HG03571 (cell line): ENCODE results near the gene TMEM239.
"Not testable (repeated sequence)": the region's sequence is repeated elsewhere in the genome, so short reads cannot be mapped to it uniquely, and the experiment has no call there.

Source experiments
- ATAC-seq: cut with Tn5 transposase; IDR thresholded peaks from one replicate; pipeline ENCODE4 v1.9.1; 2021; ENCODE audit not compliant: unreplicated experiment

The TMEM239 gene

GRCh38 chr20:2799688-2800520, 16.3 kb upstream of the TMEM239 start:
- ATAC-seq = no peak

GRCh38 chr20:2800521-2801285, 15.5 kb upstream of the TMEM239 start, which contains the start of gene CPXM1:
Gene CPXM1, minus strand, starts transcription at chr20:2800627. Its CDS starts 55 bp downstream, at chr20:2800572.
- peak; percentile 73 for ATAC-seq

GRCh38 chr20:2801286-2801728, 14.9 kb upstream of the TMEM239 start:
- peak; percentile 15 for ATAC-seq

- ATAC-seq = no peak
Measured at GRCh38 chr20:2804041-2804828, 11.9 kb upstream of the TMEM239 start.

- no peak for ATAC-seq
Measured at GRCh38 chr20:2804852-2805688, 11.1 kb upstream of the TMEM239 start.

- ATAC-seq = no peak
Measured at GRCh38 chr20:2805689-2806350, 10.3 kb upstream of the TMEM239 start.

GRCh38 chr20:2806351-2806701, 9.8 kb upstream of the TMEM239 start:
- ATAC-seq = no peak

- ATAC-seq = no peak
Measured at GRCh38 chr20:2807019-2807418, 9.1 kb upstream of the TMEM239 start.

- ATAC-seq = not testable (repeated sequence)
Measured at GRCh38 chr20:2807929-2808328, 8.2 kb upstream of the TMEM239 start.

- no peak for ATAC-seq
Measured at GRCh38 chr20:2809690-2810089, 6.5 kb upstream of the TMEM239 start.

GRCh38 chr20:2812189-2812588, 4.0 kb upstream of the TMEM239 start:
- no peak for ATAC-seq

GRCh38 chr20:2814076-2814475, 2.1 kb upstream of the TMEM239 start:
- no peak for ATAC-seq

- ATAC-seq = no peak
Measured at GRCh38 chr20:2814587-2815051, 1.5 kb upstream of the TMEM239 start, which contains the start of gene C20orf141. Gene C20orf141, plus strand, starts transcription at chr20:2814987. Its CDS starts 198 bp downstream, at chr20:2815185.

- ATAC-seq = no peak
Measured at GRCh38 chr20:2815242-2815900, 793 bp upstream of the TMEM239 start.

GRCh38 chr20:2816583-2817340, 598 bp downstream of the TMEM239 start:
- no peak for ATAC-seq

- no peak for ATAC-seq
Measured at GRCh38 chr20:2817341-2817726, 1.2 kb downstream of the TMEM239 start.

GRCh38 chr20:2817891-2818595, 1.9 kb downstream of the TMEM239 start:
- no peak for ATAC-seq
